ENCODE data around the gene TNFAIP1.

- TF ChIP-seq GATA2 (IDR thresholded peaks at IDR 0.05; ENCODE audit: low read depth, low read length) (no peak), GATA3 (IDR thresholded peaks at IDR 0.05; ENCODE audit: low read depth, low read length) (no peak)
These were observed 7.2 kb upstream of the TNFAIP1 start for GRCh38 chr17:28328325-28328724.
